GM18873 (cell line): ENCODE data around the gene PTPN22.
"Not testable (repeated sequence)": the region's sequence is repeated elsewhere in the genome, so short reads cannot be mapped to it uniquely, and the experiment has no call there.

Experiments used
- ATAC-seq: cut with Tn5 transposase; IDR thresholded peaks from one replicate; pipeline ENCODE4 v1.9.1; 2021; ENCODE audit warnings: mild to moderate bottlenecking, moderate library complexity, moderate number of reproducible peaks; ENCODE audit not compliant: unreplicated experiment, low FRiP score

Gene PTPN22

DNA sequence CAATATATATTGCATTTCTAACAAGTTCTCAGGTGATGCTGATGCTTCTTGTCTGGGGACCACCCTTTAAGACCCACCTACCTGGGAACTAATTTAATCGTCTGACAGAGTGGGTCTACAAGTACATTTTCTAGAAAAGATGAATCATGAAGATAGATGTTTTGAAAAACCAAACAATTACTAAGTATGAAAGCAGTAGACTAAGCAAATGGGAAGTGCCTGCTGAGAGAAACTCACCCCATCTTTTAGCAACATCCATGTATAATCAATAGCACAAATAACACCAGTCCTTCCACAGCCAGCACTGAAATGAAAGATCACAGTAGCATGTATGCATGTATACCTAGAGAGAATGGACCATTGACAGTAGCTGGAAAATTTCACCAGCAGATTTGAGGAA lies 17.3 kb downstream of the PTPN22 start:
- ATAC-seq, result no peak

DNA sequence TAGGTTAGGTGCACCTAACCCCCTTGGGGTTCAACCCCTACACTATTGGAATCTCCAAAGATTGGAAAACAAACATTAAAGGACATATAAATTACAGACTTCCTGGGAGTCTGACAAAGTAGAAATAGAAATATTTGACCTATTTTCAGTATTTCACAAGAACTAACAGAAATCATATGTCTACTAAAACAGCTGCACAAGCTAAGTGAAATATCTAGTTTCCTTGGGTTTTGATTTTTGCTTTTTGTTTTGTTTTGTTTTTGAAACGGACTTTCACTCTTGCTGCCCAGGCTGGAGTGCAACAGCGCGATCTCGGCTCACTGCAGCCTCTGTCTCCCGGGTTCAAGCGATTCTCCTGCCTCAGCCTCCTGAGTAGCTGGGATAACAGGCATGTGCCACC lies 18.8 kb downstream of the PTPN22 start:
- not testable (repeated sequence) for ATAC-seq

DNA sequence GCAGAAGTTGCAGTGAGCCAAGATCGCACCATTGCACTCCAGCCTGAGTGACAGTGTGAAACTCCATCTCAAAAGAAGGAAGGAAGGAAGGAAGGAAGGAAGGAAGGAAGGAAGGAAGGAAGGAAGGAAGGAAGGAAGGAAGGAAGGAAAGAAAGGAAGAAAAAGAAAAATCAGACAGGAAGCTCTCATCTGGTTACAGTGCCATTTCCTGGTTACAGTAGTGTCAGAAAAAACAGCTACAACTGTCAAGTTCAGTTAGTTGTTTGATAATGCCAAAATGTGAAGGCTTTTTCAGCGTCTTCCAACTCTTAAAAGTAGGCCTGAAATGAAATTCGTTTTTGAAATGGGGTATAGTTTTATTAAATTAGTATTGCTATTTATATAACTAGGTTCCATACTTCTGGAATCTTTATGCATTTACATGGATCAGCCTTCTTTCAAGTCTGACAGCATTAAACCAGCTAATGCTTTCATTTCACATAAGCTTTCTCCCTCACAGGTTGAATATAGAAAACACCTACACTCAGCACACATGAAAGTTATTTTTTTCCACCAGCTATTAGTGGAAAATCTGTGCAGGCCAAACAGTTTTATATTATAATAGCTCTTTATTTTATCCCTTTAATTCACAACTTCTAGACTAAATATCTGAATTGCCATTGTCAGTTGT lies 21.2 kb downstream of the PTPN22 start:
- no peak for ATAC-seq

DNA sequence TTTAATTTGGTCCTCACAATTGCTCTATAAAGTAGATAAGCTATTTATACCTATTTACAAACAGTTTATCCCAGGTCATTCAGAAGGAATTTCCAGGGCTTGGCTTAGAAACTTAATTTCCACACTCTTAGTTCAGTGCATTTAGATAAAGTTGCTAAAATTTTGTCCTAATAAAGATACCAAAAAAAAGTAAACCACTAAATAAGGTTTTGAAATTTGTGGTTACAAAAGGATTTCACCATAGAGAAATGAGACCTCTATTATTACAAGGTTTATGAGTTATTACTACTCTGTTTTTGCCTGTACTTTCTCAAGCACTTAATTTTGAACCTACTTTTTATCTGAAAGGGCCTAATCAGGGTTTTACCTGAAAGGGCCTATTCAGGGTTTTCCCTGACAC lies 22.4 kb downstream of the PTPN22 start:
- no peak for ATAC-seq

DNA sequence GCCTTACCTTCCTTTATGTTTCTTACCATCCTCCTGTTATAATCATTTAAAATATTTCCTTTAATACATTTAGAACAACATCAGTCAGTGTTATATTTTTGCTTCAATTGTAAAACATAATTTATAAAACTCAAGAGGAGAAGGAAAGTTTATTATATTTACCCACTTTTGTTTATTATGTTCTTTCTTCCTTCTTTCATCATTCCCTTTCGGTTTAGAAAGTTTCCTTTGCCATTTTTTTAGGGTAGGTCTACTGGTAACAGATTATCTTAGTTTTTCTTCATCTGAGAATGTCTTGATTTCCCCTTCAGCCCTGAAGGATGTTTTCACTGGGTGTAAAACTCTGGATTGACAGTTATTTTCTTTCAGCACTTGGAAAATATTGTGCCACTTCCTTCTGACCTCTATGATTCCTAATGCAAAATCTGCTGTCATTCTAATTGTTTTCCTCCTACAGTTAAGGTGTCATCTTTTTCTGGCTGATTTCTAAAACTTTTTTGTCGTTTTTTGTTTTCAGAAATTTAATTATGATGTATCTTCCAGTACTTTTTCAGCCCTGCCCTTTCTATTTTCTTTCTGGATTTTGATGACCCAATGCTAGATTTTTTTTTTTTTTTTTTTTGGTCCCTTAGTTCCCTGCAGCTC lies 25.0 kb downstream of the PTPN22 start:
- ATAC-seq, result no peak

DNA sequence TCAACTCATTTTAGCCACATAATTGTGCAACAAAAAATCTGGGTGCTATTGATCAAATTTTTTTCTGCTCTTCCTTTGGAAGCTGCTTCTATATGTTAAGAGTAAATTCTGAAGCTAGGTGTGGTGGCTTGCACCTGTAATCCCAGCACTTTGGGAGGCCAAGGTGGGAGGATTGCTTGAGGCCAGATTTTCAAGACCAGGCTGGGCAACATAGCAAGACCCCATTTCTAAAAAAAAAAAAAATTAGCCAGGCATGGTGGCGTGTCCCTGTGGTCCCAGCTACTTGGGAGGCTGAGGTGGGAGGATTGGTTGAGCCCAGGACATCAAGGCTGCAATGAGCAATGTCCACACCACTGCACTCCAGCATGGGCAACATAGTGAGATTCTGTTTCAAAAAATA lies 35.0 kb downstream of the PTPN22 start:
- no peak for ATAC-seq

DNA sequence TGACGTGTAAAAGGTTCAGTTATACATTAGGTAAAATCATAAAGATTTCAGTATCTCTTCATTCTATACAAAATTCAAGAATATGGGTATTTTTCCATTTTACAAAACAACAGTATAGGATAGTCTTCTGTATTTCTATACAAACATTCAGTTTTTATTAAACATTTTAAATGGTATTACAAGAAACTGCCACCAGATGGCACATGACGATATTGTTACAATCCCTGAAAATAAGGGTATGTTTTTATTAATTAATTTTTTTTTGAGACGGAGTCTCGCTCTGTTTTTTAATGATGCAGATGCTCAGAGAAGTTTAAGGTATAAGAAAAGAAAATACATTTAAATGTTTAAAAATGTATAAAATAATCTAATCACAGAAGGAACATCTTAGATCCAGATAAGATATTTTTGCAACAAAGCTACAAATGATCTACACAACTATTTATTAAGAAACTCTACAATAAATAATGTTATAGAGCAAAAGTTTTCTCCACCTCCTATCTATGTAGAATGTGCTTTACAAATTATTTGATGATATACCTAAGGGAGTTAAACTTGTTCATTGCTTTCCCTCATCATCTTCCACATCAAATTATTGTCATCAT lies 35.7 kb downstream of the PTPN22 start:
- ATAC-seq, result no peak

DNA sequence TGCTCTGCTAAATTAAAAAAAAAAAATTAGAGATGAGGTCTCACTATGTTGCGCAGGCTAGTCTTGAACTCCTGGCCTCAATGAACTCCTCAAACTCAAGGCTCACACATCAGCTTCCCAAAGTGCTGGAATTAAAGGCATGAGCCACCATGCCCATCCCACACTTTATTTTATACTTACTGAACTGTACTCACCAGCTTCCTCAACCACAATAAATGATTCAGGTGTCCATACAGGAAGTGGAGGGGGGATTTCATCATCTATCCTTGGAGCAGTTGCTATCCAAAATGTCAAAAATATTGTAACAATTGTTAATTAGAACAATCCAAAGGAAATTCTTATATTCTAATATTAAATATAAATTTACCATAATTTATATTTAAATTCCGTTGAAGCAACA lies 36.8 kb downstream of the PTPN22 start:
- ATAC-seq, result no peak

DNA sequence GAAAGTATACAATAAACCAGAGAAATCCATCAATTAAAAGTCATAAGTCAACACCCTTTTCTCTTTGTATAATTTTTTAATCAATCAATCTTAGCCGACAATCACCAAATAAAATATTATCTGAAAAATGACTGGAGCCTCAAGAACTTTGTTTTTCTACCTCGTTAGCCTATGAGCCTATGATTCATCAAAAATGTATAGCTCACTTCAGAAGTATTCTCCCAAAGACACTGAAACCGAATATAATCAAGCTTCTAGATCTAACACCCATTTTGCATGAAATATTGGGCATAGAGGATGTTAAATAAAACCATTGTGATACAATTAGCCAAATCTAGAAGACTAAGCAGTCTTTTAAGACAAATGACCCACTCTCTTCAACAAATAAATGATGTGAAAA lies 41.5 kb downstream of the PTPN22 start:
- no peak for ATAC-seq

DNA sequence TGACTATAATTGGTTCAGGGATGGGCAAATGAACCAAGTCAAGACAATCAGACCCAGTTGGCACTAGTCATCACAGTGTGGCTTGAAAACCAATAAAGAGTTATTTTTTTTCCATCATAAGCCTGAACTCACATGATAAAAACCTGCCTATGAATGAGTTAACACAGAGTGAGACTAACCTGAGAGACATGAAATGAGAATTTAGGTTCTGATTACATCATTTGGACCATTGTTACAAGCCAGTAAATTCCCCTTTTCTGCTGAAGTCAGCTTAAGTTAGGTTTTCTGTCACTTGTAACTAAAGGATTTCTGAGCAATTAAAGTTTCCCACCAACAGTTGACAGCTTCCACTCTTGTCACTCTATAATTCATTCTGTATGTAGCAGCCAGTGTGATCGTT lies 49.6 kb downstream of the PTPN22 start:
- ATAC-seq, result no peak

DNA sequence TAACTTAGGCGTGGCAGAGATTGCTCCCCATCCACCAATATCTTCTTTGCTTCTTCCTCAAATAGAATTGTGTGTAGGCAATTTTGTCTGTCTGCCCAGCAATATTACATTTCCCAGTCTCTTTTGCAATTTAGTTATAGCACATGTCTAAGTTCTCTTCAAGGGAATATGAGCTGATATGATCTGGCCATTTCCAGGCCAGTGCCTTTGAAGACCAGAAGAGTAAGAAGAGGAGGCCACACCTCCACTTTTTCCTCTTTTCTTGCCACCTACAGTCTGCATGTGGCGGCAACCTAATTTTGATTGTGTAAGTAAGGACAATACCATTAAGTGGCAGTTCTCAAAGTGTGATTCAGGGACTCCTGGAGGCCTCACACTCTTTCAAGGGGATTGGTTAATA lies 52.9 kb downstream of the PTPN22 start:
- no peak for ATAC-seq

DNA sequence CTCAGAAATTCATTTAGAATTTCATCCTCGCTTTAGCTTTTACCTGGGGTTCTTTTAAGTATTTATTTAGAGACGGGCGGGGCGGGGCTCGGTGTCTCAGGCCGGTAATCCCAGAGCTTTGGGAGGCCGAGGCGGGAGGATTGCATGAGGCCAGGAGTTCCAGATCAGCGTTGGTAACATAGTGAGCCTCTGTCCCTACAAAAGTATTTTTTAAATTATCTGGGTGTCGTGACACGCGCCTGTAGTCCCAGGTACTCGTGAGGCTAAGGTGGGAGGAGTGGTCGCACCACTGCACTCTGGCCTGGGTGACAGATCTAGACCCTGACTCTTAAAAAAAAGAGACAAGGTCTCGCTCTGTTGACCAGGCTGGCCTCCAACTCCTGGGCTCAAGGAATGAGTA lies 58.3 kb downstream of the PTPN22 start:
- no peak for ATAC-seq

DNA sequence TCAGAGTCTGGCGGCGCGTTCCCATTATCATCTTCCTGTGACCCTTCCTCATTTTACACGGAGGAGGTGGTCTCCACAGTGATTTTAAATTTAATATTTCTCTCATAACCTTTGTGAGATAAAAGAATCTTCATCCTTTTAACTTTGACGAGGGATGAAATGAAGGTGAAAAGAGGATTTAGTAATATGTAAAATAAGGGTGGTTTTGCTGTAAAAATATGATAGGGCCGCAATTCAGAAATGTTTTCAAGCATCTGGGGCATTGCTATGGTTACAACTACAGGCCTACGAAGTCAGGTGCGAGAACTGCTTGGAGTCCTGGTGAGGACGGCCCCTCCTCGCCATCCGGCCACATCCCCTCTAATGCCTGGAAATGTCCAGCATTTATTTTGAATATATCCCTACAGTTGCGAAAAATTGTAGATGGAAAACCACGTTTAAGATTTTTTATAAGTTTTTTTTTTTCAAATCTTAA lies 58.8 kb downstream of the PTPN22 start:
- ATAC-seq, result no peak

DNA sequence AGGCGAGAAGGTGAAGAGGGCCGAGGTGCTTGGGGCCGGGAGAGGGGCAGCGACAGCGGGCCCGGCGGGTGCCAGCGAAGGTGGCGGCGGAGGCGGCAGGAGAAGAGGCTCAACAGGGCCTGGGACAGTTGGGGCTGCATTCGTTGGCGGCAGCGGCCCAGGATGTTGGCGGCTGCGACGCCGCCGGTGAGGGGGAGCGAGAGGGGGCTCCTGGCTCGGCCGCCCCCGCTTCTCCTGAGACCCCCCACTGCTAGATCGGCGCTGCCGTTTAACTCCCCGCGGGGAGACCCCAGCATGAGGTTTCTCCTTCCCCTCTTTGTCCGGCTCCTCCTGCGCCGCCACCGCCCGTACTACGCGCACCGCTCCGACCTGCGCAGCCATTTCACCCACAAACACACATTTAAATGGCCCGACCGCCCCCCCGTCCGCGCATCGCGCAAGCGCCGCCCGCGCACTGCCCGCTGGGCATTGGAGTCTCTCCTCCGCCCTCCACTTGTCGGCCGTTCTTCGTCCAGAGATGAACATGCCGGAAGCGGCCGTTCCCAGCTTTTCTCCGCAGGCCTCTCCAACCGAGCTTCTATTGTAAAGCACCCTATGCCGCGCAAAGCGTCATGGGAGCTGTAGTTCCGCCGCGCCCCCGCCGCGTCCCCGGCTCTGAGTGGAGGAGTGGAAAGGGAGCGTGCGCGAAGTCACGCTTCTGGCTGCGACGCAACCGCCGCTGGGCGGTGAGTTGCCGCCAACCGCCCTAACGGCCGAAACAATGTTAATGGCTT lies 59.4 kb downstream of the PTPN22 start, which contains the start of gene RSBN1:
RSBN1 (minus strand) TSS at position 589 of the 773 bp plus-strand sequence; CDS start at position 525, 64 bp downstream.
- ATAC-seq, result peak; percentile 89

DNA sequence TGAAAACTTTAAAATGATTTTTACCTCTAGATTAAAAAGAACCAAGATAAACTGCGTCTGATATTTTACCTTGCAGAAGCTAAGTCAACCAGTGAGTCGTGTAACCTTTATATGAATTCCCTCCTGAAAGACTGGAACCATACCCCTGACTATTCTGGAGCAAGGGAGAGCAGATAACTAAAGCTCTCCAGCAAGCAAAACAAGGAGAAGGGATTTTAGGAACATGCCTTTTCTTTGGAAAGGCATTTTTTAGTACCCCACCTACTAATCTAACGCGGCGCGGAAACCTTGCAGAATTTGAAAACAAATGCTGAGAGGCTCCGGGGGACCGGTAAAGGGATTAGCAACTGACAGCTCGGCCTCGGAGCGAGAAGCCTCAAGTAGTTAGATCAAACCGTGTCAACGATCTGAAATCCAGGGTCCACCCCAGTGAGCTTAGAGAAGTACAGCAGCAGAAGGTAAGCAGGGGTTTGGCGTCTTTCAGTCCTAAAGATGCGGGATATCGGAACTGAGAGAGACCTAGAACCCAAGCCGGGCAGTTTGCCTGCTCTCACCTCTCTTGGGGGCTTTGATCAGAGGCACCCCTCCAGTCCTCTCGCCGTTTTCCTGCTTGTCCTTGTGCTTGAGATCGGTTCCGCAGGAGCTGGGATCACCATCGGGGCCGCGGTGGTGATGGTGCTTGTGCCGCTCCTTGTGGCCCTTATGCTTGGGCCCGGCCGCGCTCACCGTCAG lies 60.2 kb downstream of the PTPN22 start:
- no peak for ATAC-seq

DNA sequence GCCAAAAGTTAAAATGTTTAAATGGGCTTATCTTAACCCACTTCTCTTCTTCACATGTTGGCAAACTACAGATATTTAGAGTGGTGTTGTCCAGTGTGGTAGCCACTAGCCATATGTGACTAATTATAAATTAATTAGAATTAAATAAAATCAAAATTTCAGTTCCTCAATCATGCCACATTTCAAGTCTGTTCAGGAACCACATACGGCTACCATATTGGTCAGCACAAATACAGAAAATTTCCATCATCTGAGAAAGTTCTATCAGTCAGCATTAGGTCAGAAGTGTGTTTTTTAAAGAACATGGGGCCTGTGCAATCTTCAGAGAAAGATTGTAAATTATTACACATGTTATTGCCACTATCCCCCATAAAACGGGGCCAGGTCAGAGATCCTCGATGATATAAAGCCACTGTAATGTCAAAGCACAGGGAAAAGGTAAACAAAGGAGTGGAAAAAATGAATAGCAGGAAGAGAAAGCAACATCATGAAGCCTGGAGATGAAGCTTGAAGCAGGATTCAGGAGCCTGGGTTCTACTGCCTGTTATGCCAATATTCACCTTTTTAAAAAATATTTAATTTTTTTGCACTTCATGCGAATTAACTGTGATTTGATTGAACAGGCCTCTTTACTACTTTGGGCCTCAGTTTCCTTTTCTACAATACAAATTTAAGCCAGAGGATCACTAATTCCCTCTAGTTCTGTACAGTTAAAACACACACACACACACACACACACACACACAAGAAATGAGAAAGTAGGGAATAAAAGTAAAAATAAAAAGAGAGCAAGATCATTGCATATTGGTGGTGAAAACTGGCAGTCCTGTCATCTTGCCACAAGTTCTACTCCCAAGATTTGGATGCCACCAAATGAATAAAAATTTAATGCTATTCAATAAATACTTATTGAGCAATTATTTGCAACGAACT lies 61.6 kb downstream of the PTPN22 start:
- no peak for ATAC-seq

DNA sequence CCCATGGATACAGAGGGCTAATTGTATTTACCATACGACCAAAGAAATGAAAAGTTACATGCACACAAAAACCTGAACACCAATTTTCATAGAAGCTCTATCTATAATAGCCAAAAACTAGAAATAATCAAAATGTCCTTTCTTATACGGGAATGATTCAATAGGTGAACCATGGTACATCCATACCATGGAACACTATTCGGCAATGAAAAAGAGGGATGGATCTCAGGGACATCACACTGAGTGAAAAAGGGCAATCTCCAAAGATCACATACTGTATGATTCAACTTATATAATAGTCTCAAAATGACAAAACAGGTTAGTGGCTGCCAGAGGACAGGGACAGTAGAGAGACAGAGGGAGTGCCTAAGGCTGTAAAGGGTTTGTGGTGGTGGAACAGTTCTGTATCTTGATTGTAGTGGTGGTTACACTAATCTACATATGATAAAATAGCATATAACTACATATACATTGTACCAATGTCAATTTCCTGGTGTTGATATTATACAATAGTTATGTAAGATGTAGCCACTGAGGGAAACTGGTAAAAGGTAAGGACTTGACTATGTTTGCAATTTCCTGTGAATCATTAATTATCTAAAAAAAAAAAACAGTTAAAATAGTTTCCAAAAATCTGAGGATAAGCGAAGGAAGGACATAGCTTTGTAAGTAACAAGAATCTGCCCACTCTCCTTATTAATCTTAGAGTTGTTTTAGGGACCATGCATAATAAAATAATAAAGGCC lies 62.9 kb downstream of the PTPN22 start:
- no peak for ATAC-seq

DNA sequence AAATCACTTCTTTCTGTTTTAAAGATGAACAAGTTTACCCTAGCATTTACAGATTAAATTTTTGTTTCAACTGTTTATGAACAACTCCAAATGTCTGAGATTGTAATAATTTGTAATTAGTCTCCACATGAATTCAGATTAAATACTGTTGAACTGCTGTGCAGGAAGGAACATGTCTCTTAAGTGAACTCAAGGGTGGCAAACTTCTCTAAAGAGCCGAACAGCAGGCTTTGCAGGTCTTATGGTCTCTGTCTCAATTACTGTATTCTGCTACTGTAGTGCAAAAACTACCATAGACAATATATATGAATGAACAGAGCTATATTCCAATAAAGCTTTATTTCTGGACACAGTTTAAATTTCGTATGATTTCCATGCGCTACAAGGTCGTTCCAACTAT lies 65.9 kb downstream of the PTPN22 start:
- no peak for ATAC-seq

DNA sequence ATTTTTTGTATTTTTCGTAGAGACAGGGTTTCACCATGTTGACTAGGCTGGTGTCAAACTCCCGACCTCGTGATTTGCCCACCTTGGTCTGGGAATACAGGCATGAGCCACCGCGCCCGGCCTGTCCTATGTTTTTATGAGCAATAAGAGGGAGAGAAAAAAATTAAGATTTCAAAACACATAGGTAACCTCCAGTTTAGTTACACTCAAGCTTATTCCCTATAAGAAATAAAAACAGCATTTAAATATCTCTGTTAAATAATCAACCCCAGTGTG lies 66.3 kb downstream of the PTPN22 start:
- ATAC-seq, result no peak
